ENCODE results near the gene LTBP1.

DNA sequence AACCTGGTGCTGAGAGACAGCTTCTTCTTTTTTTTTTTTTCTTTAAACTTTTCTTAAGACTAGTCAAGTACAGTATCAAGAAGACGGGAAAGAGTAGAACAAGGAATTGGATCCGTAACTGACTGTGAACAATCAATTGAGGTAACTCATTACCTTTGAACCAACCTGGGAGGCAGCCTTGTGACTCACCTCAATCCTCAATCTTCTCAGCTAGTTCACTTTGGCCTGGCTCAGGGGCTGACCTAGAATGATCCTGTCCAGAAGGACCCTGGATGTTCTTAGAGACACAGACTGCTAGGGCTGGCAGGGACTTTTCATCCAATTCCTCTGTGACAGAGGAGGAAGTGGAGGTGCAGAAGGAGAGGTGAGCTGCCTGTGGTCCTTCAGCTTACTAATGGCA, 1.5 kb upstream of the LTBP1 start:
- TF ChIP-seq CTCF (IDR thresholded peaks at IDR 0.05) (no peak), POLR2A (IDR thresholded peaks at IDR 0.05) (no peak)

Measured in vagina (tissue), 2 donors.